NCI-H2081 (cell line): ENCODE results near the gene OR8B12.

ENCODE experiments used
- DNase-seq, 2 experiments: peaks; one replicate each; lab custom pipeline; 2025; lab: John Stamatoyannopoulos, UW

OR8B12 gene

GRCh38 chr11:124543554-124543953 is at the start of gene OR8B12:
Gene OR8B12 (minus strand): TSS chr11:124543654. CDS start chr11:124543654, 0 bp downstream.
- DNase-seq = no peak

- DNase-seq = no peak
Measured at GRCh38 chr11:124592627-124593026, 49.2 kb upstream of the OR8B12 start.

- DNase-seq = no peak
Measured at GRCh38 chr11:124591430-124591829, 48.0 kb upstream of the OR8B12 start.

- peak; percentile 54 to 56 for DNase-seq
Measured at GRCh38 chr11:124586238-124586860, 42.9 kb upstream of the OR8B12 start.

GRCh38 chr11:124584681-124585372 is 41.4 kb upstream of the OR8B12 start:
- no peak for DNase-seq

GRCh38 chr11:124583781-124584180 is 40.3 kb upstream of the OR8B12 start:
- DNase-seq = peak; percentile 2 to 74

- no peak for DNase-seq
Measured at GRCh38 chr11:124582565-124582964, 39.1 kb upstream of the OR8B12 start.

GRCh38 chr11:124581817-124582216 is 38.4 kb upstream of the OR8B12 start:
- no peak for DNase-seq

GRCh38 chr11:124578761-124579160 is 35.3 kb upstream of the OR8B12 start:
- no peak for DNase-seq

- DNase-seq = no peak
Measured at GRCh38 chr11:124577716-124578427, 34.4 kb upstream of the OR8B12 start.

GRCh38 chr11:124570160-124570559 is 26.7 kb upstream of the OR8B12 start:
- DNase-seq = no peak

GRCh38 chr11:124569697-124570096 is 26.2 kb upstream of the OR8B12 start, which contains the start of gene OR8A1:
Gene OR8A1 (plus strand): TSS chr11:124569997. CDS start chr11:124570120, 123 bp downstream.
- no peak for DNase-seq

- no peak for DNase-seq
Measured at GRCh38 chr11:124556828-124557227, 13.4 kb upstream of the OR8B12 start.

GRCh38 chr11:124551987-124552386 is 8.5 kb upstream of the OR8B12 start:
- DNase-seq = no peak

GRCh38 chr11:124551189-124551588 is 7.7 kb upstream of the OR8B12 start:
- DNase-seq = no peak

GRCh38 chr11:124543145-124543544 is 309 bp downstream of the OR8B12 start:
- no peak for DNase-seq

- DNase-seq = no peak
Measured at GRCh38 chr11:124541204-124541603, 2.2 kb downstream of the OR8B12 start.

GRCh38 chr11:124538019-124538418 is 5.4 kb downstream of the OR8B12 start:
- no peak for DNase-seq

- DNase-seq = no peak
Measured at GRCh38 chr11:124536520-124536919, 6.9 kb downstream of the OR8B12 start.

GRCh38 chr11:124535552-124536232 is 7.8 kb downstream of the OR8B12 start:
- no peak for DNase-seq

GRCh38 chr11:124534051-124534450 is 9.4 kb downstream of the OR8B12 start:
- DNase-seq = no peak

GRCh38 chr11:124533626-124534025 is 9.8 kb downstream of the OR8B12 start:
- no peak for DNase-seq

- no peak for DNase-seq
Measured at GRCh38 chr11:124520550-124520854, 23.0 kb downstream of the OR8B12 start.
